Neural cell (in vitro differentiated cells): ENCODE measurements around the gene TMEM52B. TPM values are rescaled to one million over a fixed set of nuclear protein-coding genes. Genes with fewer than 3 reads are reported as not detected.

Source experiments
- H2AFZ ChIP-seq: fragments of 200-600, 300-800 bp; sonication (generic), shearing (Covaris generic); 2 replicates; pipeline ENCODE4 v1.6.0; 2014; ENCODE audit warnings: low read depth, mild to moderate bottlenecking, antibody characterized with exemption, low read length, moderate library complexity
- H3F3A ChIP-seq: fragments of 200-600 bp; shearing (Covaris generic); 2 replicates; pipeline ENCODE4 v1.6.1; 2016; ENCODE audit warnings: mild to moderate bottlenecking, moderate library complexity, mixed read lengths, antibody characterized with exemption, low read length; ENCODE audit not compliant: insufficient read depth, poor library complexity, severe bottlenecking
- H3K27ac ChIP-seq: fragments of 200-600, 300-800 bp; sonication (generic), shearing (Covaris generic); 2 replicates; pipeline ENCODE4 v1.5.1; 2014; ENCODE audit warnings: mild to moderate bottlenecking, low read length, moderate library complexity
- H3K27me3 ChIP-seq: fragments of 300-800, 200-600 bp; sonication (generic), shearing (Covaris generic); 2 replicates; pipeline ENCODE4 v1.6.0; 2014; ENCODE audit warnings: mild to moderate bottlenecking, low read depth, low read length, moderate library complexity; ENCODE audit not compliant: insufficient read depth
- H3K36me3 ChIP-seq: fragments of 300-800, 200-600 bp; sonication (generic), shearing (Covaris generic); 2 replicates; pipeline ENCODE4 v1.5.1; 2014; ENCODE audit warnings: mild to moderate bottlenecking, antibody characterized with exemption, low read length, moderate library complexity; ENCODE audit not compliant: insufficient read depth
- H3K4me2 ChIP-seq: fragments of 300-800, 200-600 bp; sonication (generic), shearing (Covaris generic); 2 replicates; pipeline ENCODE4 v1.6.0; 2014; ENCODE audit warnings: mild to moderate bottlenecking, low read length
- H3K4me3 ChIP-seq: fragments of 300-800, 200-600 bp; sonication (generic), shearing (Covaris generic); 2 replicates; pipeline ENCODE4 v1.5.1; 2014; ENCODE audit warnings: mild to moderate bottlenecking, low read length, moderate library complexity
- H3K79me2 ChIP-seq: fragments of 200-600 bp; shearing (Covaris generic); replicated peaks from 2 replicates; pipeline ENCODE4 v1.6.0; 2014; ENCODE audit warnings: mild to moderate bottlenecking, low read length, moderate library complexity; ENCODE audit not compliant: insufficient read depth
- H3K9ac ChIP-seq: fragments of 300-800, 200-600 bp; sonication (generic), shearing (Covaris generic); 2 replicates; pipeline ENCODE4 v1.6.1; 2016; ENCODE audit warnings: mild to moderate bottlenecking, low read length, mixed read lengths
- H3K9me2 ChIP-seq: fragments of 200-600 bp; shearing (Covaris generic); 2 replicates; pipeline ENCODE4 v1.6.1; 2016; ENCODE audit warnings: mild to moderate bottlenecking, low read length, mixed read lengths; ENCODE audit not compliant: insufficient read depth
- H3K9me3 ChIP-seq: fragments of 200-600, 300-800 bp; sonication (generic), shearing (Covaris generic); 2 replicates; pipeline ENCODE4 v1.6.1; 2016; ENCODE audit warnings: mild to moderate bottlenecking, mixed run types, low read length, moderate library complexity, mixed read lengths
- H4K20me1 ChIP-seq: fragments of 200-600 bp; shearing (Covaris generic); 2 replicates; pipeline ENCODE4 v1.6.1; 2016; ENCODE audit warnings: mild to moderate bottlenecking, mixed run types; ENCODE audit not compliant: insufficient read depth
- EP300 ChIP-seq: fragments of 450-650 bp; conservative IDR thresholded peaks from 2 replicates; pipeline ENCODE4 v1.6.1; 2014; ENCODE audit warnings: antibody characterized with exemption, mild to moderate bottlenecking, moderate library complexity; ENCODE audit not compliant: poor library complexity, severe bottlenecking
- EZH2 ChIP-seq: fragments of 200-600, 300-800 bp; shearing (Covaris generic), sonication (generic); IDR thresholded peaks from 2 replicates; pipeline ENCODE4 v1.6.1; 2014; ENCODE audit warnings: antibody characterized with exemption, low read length, borderline replicate concordance, mild to moderate bottlenecking; ENCODE audit not compliant: insufficient read depth, poor library complexity, severe bottlenecking
- MXI1 ChIP-seq: fragments of 450-650 bp; conservative IDR thresholded peaks from 2 replicates; pipeline ENCODE4 v1.6.1; 2014; ENCODE audit warnings: antibody characterized with exemption, mild to moderate bottlenecking; ENCODE audit not compliant: poor library complexity, severe bottlenecking
- POLR2AphosphoS5 ChIP-seq: IDR thresholded peaks from 2 replicates; pipeline ENCODE4 v1.6.1; 2012
- RAD21 ChIP-seq: fragments of 450-650 bp; conservative IDR thresholded peaks from 2 replicates; pipeline ENCODE4 v1.6.1; 2014; ENCODE audit warnings: antibody characterized with exemption, mild to moderate bottlenecking, moderate library complexity
- REST ChIP-seq: IDR thresholded peaks from 2 replicates; pipeline ENCODE4 v1.6.1; 2012; ENCODE audit warnings: borderline replicate concordance
- SMC3 ChIP-seq: fragments of 450-650 bp; conservative IDR thresholded peaks from 2 replicates; pipeline ENCODE4 v1.6.1; 2014; ENCODE audit warnings: antibody characterized with exemption, mild to moderate bottlenecking, moderate library complexity; ENCODE audit not compliant: poor library complexity
- TAF1 ChIP-seq: IDR thresholded peaks from 2 replicates; pipeline ENCODE4 v1.6.1; 2012; ENCODE audit warnings: low read depth
- polyA plus RNA-seq: library from polyadenylated mRNA; depleted of rRNA; stranded (reverse); fragments of >200 nt; gene quantifications from 2 replicates; pipeline ENCODE4 v1.2.3, GENCODE V29; 2014
- TF ChIP-seq, protein P1 (sequence below): fragments of 450-650 bp; IDR thresholded peaks from 2 replicates; pipeline ENCODE4 v1.5.1; 2014; ENCODE audit warnings: antibody characterized with exemption, mild to moderate bottlenecking, moderate library complexity; ENCODE audit not compliant: poor library complexity, severe bottlenecking

The TMEM52B gene
- polyA plus RNA-seq, 1 donor from 2014 or later: not detected

DNA sequence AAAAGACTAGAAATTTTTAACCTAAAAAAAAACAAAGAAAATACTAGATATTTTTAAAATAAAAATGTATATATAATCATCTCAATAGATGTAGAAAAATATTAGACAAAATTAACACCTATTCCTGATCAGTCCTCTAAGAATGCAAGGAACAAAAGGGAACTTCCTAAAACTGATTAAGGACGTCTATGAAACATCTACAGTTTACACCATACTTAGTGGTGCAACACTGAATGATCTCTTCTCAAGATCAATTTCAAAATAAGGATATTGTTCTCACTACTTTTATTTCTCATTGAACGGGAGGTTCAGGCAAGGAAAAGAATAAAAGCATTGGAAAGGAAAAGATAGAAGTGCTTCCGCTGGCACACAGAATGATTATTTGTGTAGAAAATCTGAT is 22.9 kb upstream of the TMEM52B start:
- peaks cover 5% of the 10 kb centered on the region for H3K9me3 ChIP-seq
- TF ChIP-seq RAD21 (no peak), POLR2AphosphoS5 (no peak), REST (no peak), TAF1 (no peak), EP300 (no peak), SMC3 (no peak), EZH2 (no peak), MXI1 (no peak)
- TF ChIP-seq, protein P1, sequence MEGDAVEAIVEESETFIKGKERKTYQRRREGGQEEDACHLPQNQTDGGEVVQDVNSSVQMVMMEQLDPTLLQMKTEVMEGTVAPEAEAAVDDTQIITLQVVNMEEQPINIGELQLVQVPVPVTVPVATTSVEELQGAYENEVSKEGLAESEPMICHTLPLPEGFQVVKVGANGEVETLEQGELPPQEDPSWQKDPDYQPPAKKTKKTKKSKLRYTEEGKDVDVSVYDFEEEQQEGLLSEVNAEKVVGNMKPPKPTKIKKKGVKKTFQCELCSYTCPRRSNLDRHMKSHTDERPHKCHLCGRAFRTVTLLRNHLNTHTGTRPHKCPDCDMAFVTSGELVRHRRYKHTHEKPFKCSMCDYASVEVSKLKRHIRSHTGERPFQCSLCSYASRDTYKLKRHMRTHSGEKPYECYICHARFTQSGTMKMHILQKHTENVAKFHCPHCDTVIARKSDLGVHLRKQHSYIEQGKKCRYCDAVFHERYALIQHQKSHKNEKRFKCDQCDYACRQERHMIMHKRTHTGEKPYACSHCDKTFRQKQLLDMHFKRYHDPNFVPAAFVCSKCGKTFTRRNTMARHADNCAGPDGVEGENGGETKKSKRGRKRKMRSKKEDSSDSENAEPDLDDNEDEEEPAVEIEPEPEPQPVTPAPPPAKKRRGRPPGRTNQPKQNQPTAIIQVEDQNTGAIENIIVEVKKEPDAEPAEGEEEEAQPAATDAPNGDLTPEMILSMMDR: no peak
- no peak overlapping the region for H3K9ac ChIP-seq
- no peak overlapping the region for H2AFZ ChIP-seq
- no peaks in the 10 kb centered on the region for H3K36me3 ChIP-seq
- H4K20me1 ChIP-seq: no peaks in the 10 kb centered on the region
- H3K79me2 ChIP-seq: no peaks in the 10 kb centered on the region
- no peak overlapping the region for H3K4me3 ChIP-seq
- no peak overlapping the region for H3K4me2 ChIP-seq
- H3K27ac ChIP-seq: no peak overlapping the region
- H3F3A ChIP-seq: no peaks in the 10 kb centered on the region
- no peaks in the 10 kb centered on the region for H3K9me2 ChIP-seq
- H3K27me3 ChIP-seq: no peaks in the 10 kb centered on the region

DNA sequence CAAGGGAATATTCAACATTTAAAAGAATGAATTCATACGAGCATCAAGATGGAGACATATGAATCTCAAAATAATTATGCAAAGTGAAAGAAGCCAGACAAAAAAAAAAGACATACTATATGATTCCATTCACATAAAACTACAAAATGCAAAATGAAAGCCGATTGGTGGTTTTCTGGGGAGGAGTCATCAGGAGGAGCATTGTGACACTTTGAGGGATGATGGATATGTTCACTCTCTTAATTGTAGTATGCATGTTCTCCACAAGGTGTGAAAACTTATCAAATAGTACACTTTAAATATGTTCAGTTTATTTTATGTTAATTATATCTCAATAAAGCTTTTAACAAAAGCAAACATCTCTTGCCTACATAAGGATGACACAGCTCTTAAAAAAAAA is 20.4 kb upstream of the TMEM52B start:
- H3F3A ChIP-seq: no peaks in the 10 kb centered on the region
- no peak overlapping the region for H3K9ac ChIP-seq
- peaks cover 5% of the 10 kb centered on the region for H3K9me3 ChIP-seq
- H3K27ac ChIP-seq: no peak overlapping the region
- no peak overlapping the region for H3K4me2 ChIP-seq
- no peaks in the 10 kb centered on the region for H3K27me3 ChIP-seq
- no peaks in the 10 kb centered on the region for H3K9me2 ChIP-seq
- no peaks in the 10 kb centered on the region for H3K36me3 ChIP-seq
- H3K4me3 ChIP-seq: no peak overlapping the region
- TF ChIP-seq, protein P1: no peak
- no peak for TF ChIP-seq REST
- no peak for TF ChIP-seq RAD21
- no peak for TF ChIP-seq EZH2
- no peak for TF ChIP-seq MXI1
- no peak for TF ChIP-seq EP300
- TF ChIP-seq SMC3: no peak
- no peak for TF ChIP-seq POLR2AphosphoS5
- no peak for TF ChIP-seq TAF1
- no peaks in the 10 kb centered on the region for H4K20me1 ChIP-seq
- no peak overlapping the region for H2AFZ ChIP-seq
- H3K79me2 ChIP-seq: no peaks in the 10 kb centered on the region
